CD4-positive, CD25-positive, alpha-beta regulatory T cell (primary cell): Measurements from ENCODE around the gene SLC7A9. TPM values are rescaled to one million over a fixed set of nuclear protein-coding genes. Genes with fewer than 3 reads are reported as not detected.
"Not testable (repeated sequence)": the region's sequence is repeated elsewhere in the genome, so short reads cannot be mapped to it uniquely, and the experiment has no call there.

ENCODE experiments used
- ATAC-seq, 2 donors: fragments of 150-1000 bp; cut with Tn5 transposase; one replicate each; pipeline ENCODE4 v1.10.0; 2021; ENCODE audit warnings: low read depth in 2 of 2, moderate number of reproducible peaks in 2 of 2, moderate library complexity in 1 of 2
- DNase-seq, 3 donors: peaks; one replicate each; pipeline versions ENCODE4 v3.0.0 to v3.0.0-alpha.2; 2012 to 2022; ENCODE audit warnings: mixed read lengths in 1 of 3
- H3K27ac ChIP-seq: one replicate; pipeline ENCODE4 v1.7.0; 2013; ENCODE audit warnings: mild to moderate bottlenecking, low read length; ENCODE audit not compliant: insufficient read depth, poor library complexity, severe bottlenecking
- H3K27me3 ChIP-seq: one replicate; pipeline ENCODE4 v1.7.0; 2013; ENCODE audit warnings: low read length; ENCODE audit not compliant: control insufficient read depth, insufficient read depth
- H3K36me3 ChIP-seq: one replicate; pipeline ENCODE4 v1.7.0; 2013; ENCODE audit warnings: mild to moderate bottlenecking, low read length, moderate library complexity; ENCODE audit not compliant: control insufficient read depth, insufficient read depth
- H3K4me1 ChIP-seq: 2 replicates; pipeline ENCODE4 v1.7.0; 2013; ENCODE audit warnings: mild to moderate bottlenecking, low read length; ENCODE audit not compliant: insufficient read depth, control insufficient read depth, poor library complexity, severe bottlenecking
- H3K4me3 ChIP-seq: one replicate; pipeline ENCODE4 v1.7.0; 2013; ENCODE audit warnings: low read depth, mild to moderate bottlenecking, low read length, moderate library complexity
- H3K9me3 ChIP-seq, 2 experiments: 1 replicate in 1 of 2; 2 replicates in 1 of 2; pipeline ENCODE4 v1.7.0; 2013; ENCODE audit warnings: low read length in 2 of 2, mild to moderate bottlenecking in 1 of 2, moderate library complexity in 1 of 2; ENCODE audit not compliant: control insufficient read depth in 2 of 2
- H3K27ac Mint-ChIP-seq, 3 donors: one replicate each; pipeline ENCODE4 v1.8.0; 2020 to 2022; ENCODE audit warnings: mild to moderate bottlenecking in 3 of 3, mixed read lengths in 3 of 3, moderate library complexity in 2 of 3
- H3K27me3 Mint-ChIP-seq: one replicate; pipeline ENCODE4 v1.8.0; 2022; ENCODE audit warnings: mild to moderate bottlenecking, mixed read lengths
- H3K36me3 Mint-ChIP-seq: one replicate; pipeline ENCODE4 v1.8.0; 2020; ENCODE audit warnings: mixed read lengths
- H3K4me1 Mint-ChIP-seq, 4 donors: one replicate each; pipeline ENCODE4 v1.8.0; 2020 to 2022; ENCODE audit warnings: mixed read lengths in 4 of 4, mild to moderate bottlenecking in 1 of 4
- H3K4me3 Mint-ChIP-seq, 4 donors: one replicate each; pipeline ENCODE4 v1.8.0; 2020 to 2022; ENCODE audit warnings: mild to moderate bottlenecking in 4 of 4, mixed read lengths in 4 of 4, moderate library complexity in 3 of 4
- H3K9me3 Mint-ChIP-seq, 7 donors: one replicate each; pipeline ENCODE4 v1.8.0; 2020 to 2022; ENCODE audit warnings: mixed read lengths in 7 of 7, mild to moderate bottlenecking in 3 of 7, moderate library complexity in 2 of 7
- polyA plus RNA-seq, 4 donors: library from polyadenylated mRNA; unstranded; fragments of 300-500 nt; fragmentation: Illumina TruSeq; gene quantifications; one replicate each; pipeline ENCODE4 v1.2.3, GENCODE V29; 2021
- total RNA-seq: library from RNA; stranded (reverse); gene quantifications from one replicate; pipeline ENCODE4 v1.2.3, GENCODE V29; 2022

SLC7A9 gene
- total and polyA plus RNA-seq, 5 donors from 2014 or later: 0.32 TPM; not detected in 4

DNA sequence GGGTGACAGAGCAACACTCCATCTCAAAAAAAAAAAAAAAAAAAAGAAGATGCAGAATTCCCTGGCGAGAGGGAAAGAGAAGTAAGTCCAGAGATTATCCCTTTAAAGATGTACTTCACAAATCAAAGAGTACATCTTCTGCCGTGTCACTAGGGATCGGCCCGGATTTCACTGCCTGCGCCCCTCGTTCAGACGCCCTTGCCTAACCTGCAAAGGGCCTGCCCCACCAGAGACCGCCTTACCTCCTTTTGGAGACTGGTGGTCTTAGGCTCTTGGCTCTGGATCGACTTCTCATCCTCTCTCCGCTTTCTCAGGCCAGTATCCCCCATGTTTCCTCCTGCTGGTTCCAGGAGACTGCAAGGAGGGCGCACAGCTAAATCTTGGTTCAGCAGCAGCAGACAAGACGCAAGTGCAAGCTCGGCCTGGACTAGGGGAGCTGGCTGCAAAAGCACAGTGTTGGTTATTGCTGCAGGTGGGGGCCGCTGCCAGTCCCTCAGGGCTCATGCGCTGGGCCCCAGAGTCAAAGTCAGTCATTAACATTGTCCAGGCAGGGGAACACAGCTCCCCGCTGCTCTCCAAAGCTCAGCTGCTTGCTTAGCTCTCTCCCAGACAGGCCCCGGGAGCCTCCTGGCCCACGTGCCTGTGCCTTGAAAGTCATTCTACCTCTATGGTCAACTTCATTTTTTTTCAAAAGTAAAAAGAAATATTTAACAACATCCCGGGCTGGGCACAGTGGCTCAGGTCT is 1.2 kb downstream of the SLC7A9 start:
- DNase-seq (no peak), ATAC-seq (no peak)
- no peaks in the 10 kb centered on the region for H3K36me3 ChIP-seq
- Mint-ChIP-seq H3K9me3 (peaks cover 0 to 2% (median 0%) of the 10 kb centered on the region in 7 donors), H3K4me3 (no peak overlapping the region), H3K27ac (no peak overlapping the region), H3K27me3 (peaks cover 4% of the 10 kb centered on the region), H3K36me3 (no peaks in the 10 kb centered on the region), H3K4me1 (peaks cover 0 to 2% (median 0%) of the 10 kb centered on the region in 4 donors)
- H3K27ac ChIP-seq: no peak overlapping the region
- H3K4me1 ChIP-seq: no peaks in the 10 kb centered on the region
- no peak overlapping the region for H3K4me3 ChIP-seq
- no peaks in the 10 kb centered on the region for H3K9me3 ChIP-seq
- H3K27me3 ChIP-seq: no peaks in the 10 kb centered on the region

DNA sequence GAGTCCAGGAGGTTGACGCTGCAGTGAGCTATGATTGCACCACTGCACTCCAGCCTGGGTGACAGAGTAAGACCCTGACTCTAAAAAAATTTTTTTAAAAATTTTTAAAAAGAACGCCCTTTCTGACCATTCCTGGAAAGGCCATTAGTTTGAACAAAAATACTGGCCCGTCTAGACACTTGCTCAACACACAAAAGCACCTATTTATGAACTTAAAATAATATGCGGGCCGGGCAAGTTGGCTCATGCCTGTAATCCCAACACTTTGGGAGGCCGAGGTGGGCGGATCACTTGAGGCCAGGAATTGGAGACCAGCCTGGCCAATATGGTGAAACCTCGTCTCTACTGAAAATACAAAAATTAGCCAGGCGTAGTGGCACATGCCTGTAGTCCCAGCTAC is 2.1 kb downstream of the SLC7A9 start:
- H3K36me3 Mint-ChIP-seq, H3K4me1 Mint-ChIP-seq, H3K36me3 ChIP-seq, DNase-seq, H3K4me1 ChIP-seq, H3K27ac Mint-ChIP-seq, ATAC-seq, H3K27ac ChIP-seq, H3K9me3 Mint-ChIP-seq, H3K9me3 ChIP-seq, H3K27me3 Mint-ChIP-seq, H3K4me3 Mint-ChIP-seq, H3K27me3 ChIP-seq, H3K4me3 ChIP-seq: not testable (repeated sequence)

DNA sequence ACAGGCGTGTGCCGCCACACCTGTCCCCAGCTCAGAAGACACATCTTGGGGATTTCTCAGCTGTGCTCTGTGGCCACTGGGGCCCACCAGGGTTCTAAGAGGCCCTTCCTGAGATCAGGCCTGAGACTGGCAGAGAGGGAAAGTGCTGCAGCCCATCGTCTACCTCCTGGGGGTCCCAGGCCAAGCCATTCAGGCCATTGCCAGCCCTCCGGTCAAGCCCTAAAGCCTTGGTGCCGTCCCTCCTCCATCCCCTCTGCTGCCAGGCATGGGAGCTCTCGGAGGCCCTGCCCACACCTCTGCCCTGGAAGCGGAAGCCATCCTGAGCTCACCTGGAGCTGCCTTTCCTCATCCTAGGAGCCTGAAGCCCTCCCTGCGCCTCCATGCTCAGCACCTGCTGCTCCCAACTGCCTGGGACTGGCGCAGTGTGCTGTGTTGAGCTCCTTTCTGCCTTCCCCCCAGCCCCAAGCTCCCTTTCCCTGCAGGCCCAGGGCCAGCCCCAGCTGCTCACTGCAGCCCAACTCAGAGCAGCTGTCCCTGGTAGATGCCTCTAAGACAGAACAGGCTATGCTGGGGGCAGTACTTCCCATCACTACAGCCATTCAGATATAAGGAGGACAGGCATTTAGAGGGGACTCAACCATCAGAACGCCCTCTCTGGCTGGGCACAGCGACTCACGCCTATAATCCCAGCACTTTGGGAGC is 2.9 kb downstream of the SLC7A9 start:
- no peaks in the 10 kb centered on the region for H3K27me3 ChIP-seq
- peak overlapping the region in 1 of 3 donors; percentile 15 for H3K27ac Mint-ChIP-seq
- H3K9me3 ChIP-seq: no peaks in the 10 kb centered on the region
- H3K4me3 Mint-ChIP-seq: no peak overlapping the region
- H3K9me3 Mint-ChIP-seq: no peaks in the 10 kb centered on the region
- no peak overlapping the region for H3K4me3 ChIP-seq
- DNase-seq (no peak), ATAC-seq (no peak)
- H3K36me3 ChIP-seq: no peaks in the 10 kb centered on the region
- peaks cover 4% of the 10 kb centered on the region for H3K27me3 Mint-ChIP-seq
- no peak overlapping the region for H3K27ac ChIP-seq
- peaks cover 0 to 2% (median 0%) of the 10 kb centered on the region in 4 donors for H3K4me1 Mint-ChIP-seq
- H3K4me1 ChIP-seq: no peaks in the 10 kb centered on the region
- H3K36me3 Mint-ChIP-seq: no peaks in the 10 kb centered on the region

DNA sequence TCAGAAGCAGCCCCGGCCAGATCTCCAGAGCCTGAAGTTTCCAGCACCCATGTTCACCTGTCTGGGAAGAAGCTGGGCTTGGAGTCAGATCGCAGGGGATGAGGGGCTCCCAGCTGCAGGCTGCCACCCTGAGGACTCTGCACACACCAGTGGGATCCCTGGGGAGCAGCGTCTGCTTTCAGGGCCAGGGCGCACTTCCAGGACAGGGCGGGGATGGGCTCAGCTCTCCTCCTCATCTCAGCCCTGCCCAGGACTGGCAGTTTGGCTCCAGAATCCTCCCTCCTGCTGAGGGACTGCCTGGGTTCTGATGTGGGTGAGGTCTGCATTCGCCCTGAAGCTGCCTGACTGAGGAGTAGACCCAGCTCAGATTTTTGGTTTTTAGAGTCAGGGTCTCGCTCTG is 3.5 kb downstream of the SLC7A9 start:
- Histone ChIP-seq H3K4me1 (no peaks in the 10 kb centered on the region), H3K27me3 (no peaks in the 10 kb centered on the region), H3K4me3 (no peak overlapping the region), H3K27ac (no peak overlapping the region), H3K9me3 (no peaks in the 10 kb centered on the region), H3K36me3 (no peaks in the 10 kb centered on the region)
- ATAC-seq (no peak), DNase-seq (no peak)
- no peaks in the 10 kb centered on the region for H3K27me3 Mint-ChIP-seq
- peaks cover 0 to 2% (median 0%) of the 10 kb centered on the region in 4 donors for H3K4me1 Mint-ChIP-seq
- H3K27ac Mint-ChIP-seq: peak overlapping the region in 2 of 3 donors; percentile 14 to 42
- no peaks in the 10 kb centered on the region for H3K9me3 Mint-ChIP-seq
- peak overlapping the region in 1 of 4 donors; percentile 65 for H3K4me3 Mint-ChIP-seq
- H3K36me3 Mint-ChIP-seq: no peaks in the 10 kb centered on the region

DNA sequence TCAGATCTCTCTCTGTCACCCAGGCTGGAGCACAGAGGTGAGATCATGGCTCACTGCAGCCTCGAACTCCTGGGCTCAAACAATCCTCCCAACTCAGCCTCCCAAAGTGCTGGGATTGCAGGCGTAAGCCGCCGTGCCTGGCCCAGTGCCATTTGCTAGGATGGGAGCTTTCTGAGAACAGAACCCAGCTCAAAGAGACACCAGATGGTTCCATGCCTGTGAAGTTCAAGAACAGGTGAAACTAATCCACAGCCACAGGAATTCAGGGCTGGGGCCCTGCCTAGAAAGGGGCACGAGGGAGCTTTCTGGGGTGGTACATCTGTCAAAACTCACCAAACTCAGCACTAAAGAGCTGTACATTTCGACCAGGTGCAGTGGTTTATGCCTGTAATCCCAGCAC is 4.2 kb downstream of the SLC7A9 start:
- no peaks in the 10 kb centered on the region for H3K36me3 ChIP-seq
- ATAC-seq: no peak
- H3K27me3 ChIP-seq: no peaks in the 10 kb centered on the region
- H3K27me3 Mint-ChIP-seq: no peaks in the 10 kb centered on the region
- H3K4me1 Mint-ChIP-seq: peaks cover 0 to 2% (median 0%) of the 10 kb centered on the region in 4 donors
- H3K27ac Mint-ChIP-seq: no peak overlapping the region
- no peak overlapping the region for H3K27ac ChIP-seq
- no peak overlapping the region for H3K4me3 Mint-ChIP-seq
- H3K4me3 ChIP-seq: no peak overlapping the region
- H3K4me1 ChIP-seq: no peaks in the 10 kb centered on the region
- H3K9me3 ChIP-seq: no peaks in the 10 kb centered on the region
- H3K36me3 Mint-ChIP-seq: no peaks in the 10 kb centered on the region
- DNase-seq: no peak
- no peaks in the 10 kb centered on the region for H3K9me3 Mint-ChIP-seq

DNA sequence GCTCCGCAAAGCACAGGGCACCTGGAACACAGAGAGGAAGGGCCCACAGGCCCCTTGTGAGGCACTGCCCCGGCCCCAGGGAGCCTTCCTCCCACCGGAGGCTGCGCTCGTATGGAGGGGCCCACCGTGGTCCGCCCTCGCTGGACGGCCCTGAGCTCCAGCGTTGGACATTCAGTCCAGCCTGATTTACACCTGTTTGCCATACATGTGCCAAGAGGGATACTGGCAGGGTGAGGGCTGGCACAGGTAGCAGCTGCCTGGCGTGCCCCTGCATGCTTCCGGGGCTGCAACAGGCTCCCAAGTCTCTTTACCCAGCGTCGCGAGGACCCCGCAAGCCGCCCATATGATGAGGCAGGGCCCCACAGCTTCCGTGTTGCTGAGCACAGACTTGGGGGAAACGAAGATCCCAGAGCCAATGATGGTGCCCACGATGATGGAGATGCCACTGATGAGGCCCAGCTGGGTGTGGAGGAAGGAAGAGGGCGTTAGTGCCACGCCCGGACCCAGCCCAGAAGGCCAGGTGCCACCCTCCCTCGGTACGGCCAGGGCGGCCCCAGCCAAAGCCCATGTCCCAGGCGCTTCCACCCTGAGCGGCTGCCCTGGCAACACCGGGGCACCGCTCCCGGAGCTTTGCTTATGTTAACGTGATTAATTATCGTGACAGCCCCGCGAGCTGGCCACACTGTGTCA is 5.1 kb downstream of the SLC7A9 start:
- H3K9me3 Mint-ChIP-seq: no peaks in the 10 kb centered on the region
- H3K27me3 Mint-ChIP-seq: no peaks in the 10 kb centered on the region
- Histone ChIP-seq H3K4me1 (no peaks in the 10 kb centered on the region), H3K9me3 (no peaks in the 10 kb centered on the region), H3K27me3 (no peaks in the 10 kb centered on the region), H3K4me3 (no peak overlapping the region), H3K36me3 (no peaks in the 10 kb centered on the region), H3K27ac (no peak overlapping the region)
- DNase-seq (no peak), ATAC-seq (no peak)
- H3K4me1 Mint-ChIP-seq: peaks cover 0 to 2% (median 0%) of the 10 kb centered on the region in 4 donors
- H3K4me3 Mint-ChIP-seq: no peak overlapping the region
- H3K27ac Mint-ChIP-seq: no peak overlapping the region
- H3K36me3 Mint-ChIP-seq: peaks cover under 1% of the 10 kb centered on the region

DNA sequence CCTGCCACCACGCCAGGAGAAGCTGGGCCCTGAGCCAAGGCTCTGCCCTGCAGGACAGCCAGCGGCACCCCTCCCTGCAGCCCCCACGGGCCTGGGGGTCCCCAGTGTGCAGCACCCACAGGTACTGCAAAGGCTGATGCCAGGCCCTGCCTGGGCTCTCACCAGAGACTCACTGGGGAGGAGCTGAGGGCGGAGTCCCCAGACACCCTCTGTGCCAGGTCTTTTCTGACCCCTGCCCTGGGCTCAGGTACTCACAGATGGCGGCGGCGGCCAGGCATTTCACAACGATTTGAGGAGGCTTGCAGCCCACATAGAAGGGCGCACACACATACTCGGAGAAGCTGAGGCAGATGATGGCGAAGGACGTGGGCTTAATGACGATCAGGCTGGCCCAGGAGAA is 5.7 kb downstream of the SLC7A9 start:
- H3K27ac Mint-ChIP-seq: no peak overlapping the region
- peaks cover 0 to 2% (median 0%) of the 10 kb centered on the region in 4 donors for H3K4me1 Mint-ChIP-seq

More for the DNA sequence above, 5.7 kb downstream of the SLC7A9 start:
- Histone ChIP-seq H3K27me3 (no peaks in the 10 kb centered on the region), H3K36me3 (no peaks in the 10 kb centered on the region), H3K4me1 (no peaks in the 10 kb centered on the region), H3K27ac (no peak overlapping the region), H3K9me3 (no peaks in the 10 kb centered on the region), H3K4me3 (no peak overlapping the region)
- H3K9me3 Mint-ChIP-seq: no peaks in the 10 kb centered on the region
- DNase-seq (no peak), ATAC-seq (no peak)
- no peak overlapping the region for H3K4me3 Mint-ChIP-seq
- H3K36me3 Mint-ChIP-seq: peaks cover 4% of the 10 kb centered on the region
- H3K27me3 Mint-ChIP-seq: no peaks in the 10 kb centered on the region
